ENCODE measurements around the gene KBTBD4.
"Not testable (repeated sequence)": the region's sequence is repeated elsewhere in the genome, so short reads cannot be mapped to it uniquely, and the experiment has no call there.

Gene KBTBD4

DNA sequence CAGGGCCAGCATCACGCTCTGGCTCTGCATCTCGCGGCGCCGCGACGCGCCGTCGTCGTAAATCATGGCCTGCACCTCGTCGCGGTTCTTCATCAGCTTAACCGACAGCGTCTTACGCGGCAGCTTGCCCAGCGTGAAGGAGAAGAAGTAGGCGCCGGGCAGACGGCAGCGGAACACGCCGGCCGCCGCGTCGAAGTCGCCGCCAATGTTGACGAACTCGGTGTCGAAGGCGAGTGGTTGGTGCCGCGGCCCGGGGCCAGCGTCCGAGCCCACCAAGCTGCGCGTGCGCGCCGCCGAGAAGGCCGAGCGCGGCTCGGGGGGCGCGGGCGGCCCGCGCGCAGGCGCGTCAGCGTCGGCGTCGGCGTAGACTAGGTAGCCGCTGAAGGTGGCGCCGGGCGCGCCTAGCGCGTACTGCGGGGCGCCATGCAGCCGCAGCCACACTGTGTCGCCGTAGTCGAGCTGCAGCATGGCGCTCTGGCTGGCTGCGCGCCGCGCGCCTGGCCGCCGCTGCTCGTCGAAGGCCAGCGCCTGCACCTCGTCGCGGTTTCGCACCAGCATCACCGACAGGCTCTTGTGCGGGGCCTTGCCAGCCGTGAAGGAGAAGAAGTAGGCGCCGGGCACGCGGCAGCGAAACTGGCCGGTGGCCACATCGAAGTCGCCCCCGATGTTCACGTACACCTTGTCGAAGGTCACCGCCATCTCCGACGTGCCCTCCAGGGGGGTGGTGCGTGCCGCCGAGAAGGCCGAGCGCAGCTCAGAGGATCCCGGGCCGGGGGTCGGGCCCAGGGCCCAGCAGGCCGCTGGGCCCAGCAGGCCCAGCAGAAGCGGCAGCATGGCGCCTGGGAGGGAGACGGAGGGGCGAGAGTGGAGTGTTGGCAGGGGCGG lies 11.4 kb upstream of the KBTBD4 start:
- peak; percentile 36 for DNase-seq

DNA sequence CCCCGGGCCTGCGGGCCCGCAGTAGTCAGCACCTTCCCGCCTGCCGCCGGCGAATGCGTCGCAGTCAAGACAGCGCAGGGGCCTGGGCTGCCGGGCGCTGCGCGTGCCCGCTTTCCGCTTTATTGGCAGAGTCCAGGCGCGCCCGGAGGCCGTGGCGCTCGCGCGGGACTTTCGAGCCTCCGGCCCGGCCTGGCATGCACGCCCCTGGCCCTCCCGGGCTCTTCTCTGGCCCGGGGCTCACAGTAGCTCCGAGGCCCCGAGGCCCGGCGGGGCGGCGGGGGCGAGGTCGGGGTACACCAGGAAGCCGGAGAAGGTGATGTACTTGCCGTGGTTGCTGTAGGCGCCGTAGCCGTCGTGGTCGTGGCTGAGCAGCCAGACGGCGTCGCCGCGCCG lies 10.8 kb upstream of the KBTBD4 start:
- DNase-seq: peak; percentile 16

DNA sequence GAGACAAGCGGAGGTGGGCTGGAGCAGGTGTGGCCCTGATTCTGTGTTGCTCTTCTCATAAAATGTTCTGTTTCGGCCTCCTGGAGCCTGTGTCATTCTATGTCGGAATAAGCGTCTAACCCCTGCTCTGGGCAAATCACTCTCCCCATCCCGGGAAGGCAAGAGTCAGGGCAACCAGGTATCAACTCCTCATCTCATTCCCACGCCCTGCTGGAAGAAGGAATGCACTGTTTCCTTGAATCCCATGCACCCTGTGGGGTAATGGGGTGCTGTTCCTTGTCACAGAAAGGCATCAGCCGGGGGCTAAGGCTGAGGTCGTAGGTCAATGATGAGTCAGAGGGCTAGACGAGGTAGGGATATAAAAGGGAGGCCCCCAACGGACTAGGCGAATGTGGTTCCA lies 10.3 kb upstream of the KBTBD4 start:
- no peak for DNase-seq

GRCh38 chr11:47587723-47588326 lies 9.1 kb upstream of the KBTBD4 start:
- no peak for DNase-seq

- DNase-seq: no peak
These were observed 8.4 kb upstream of the KBTBD4 start for GRCh38 chr11:47587039-47587716.

DNA sequence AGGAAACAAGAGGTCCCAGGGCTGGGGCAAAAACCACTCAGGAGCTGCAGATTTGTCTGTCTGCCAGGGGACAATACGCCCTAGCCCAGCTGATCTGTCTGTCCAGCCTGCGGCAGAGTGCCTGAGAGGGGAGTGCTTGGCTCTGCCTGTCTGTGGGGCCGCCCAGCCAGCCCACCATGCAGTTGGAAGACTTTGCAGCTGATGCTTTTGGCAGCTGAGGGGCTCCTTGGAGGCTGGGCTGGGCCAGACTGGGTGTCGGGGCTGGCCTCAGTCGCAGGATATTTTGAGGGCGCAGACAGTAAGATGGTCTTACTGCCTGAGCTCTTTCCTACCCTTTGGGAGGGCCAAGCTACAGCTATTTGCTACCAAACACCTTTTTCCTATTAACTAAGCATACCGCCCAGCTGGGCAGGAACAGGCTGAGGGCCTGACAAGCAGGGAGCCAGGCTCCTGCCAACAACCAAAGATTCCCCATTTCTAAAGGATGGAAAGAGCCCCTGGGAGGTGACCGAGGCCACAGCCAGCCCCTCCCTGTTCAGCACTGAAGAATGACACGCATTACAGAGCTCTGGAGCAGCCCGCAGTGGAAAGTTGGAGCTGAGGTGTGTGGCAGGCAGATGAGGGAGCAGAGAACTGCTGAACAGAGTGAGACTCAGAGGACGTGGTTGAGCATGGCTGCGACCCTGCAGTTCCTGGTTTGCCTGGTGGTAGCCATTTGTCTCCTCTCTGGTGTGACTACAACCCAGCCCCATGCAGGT lies 7.5 kb upstream of the KBTBD4 start, which contains the start of gene FAM180B:
FAM180B (plus strand) TSS at position 581 of the 758 bp plus-strand sequence; CDS start at position 672, 91 bp downstream.
- no peak for DNase-seq

- DNase-seq: no peak
These were observed 5.1 kb upstream of the KBTBD4 start for GRCh38 chr11:47583844-47584243.

- DNase-seq: peak; percentile 8
These were observed 1.2 kb downstream of the KBTBD4 start for GRCh38 chr11:47577460-47578041.

- DNase-seq: no peak
These were observed 5.4 kb downstream of the KBTBD4 start for GRCh38 chr11:47573321-47573720.

GRCh38 chr11:47572715-47573255 lies 6.0 kb downstream of the KBTBD4 start:
- DNase-seq: no peak

GRCh38 chr11:47571895-47572294 lies 6.9 kb downstream of the KBTBD4 start:
- DNase-seq: no peak

DNA sequence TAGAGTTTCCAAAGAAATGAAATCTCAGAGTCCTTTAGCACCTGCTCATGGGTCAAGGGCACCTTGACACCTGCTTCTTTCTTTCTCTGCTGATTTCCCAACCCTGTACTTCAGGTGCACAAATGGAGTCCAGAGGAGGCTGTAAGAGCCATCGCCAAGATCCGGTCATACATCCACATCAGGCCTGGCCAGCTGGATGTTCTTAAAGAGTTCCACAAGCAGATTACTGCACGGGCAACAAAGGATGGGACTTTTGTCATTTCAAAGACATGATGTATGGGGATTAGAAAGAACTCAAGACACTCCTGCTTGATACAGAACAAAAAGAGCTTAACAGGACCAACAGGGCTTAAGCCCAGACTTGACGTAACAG lies 7.4 kb downstream of the KBTBD4 start:
- no peak for DNase-seq

- no peak for DNase-seq
These were observed 8.0 kb downstream of the KBTBD4 start for GRCh38 chr11:47570651-47571356.

DNA sequence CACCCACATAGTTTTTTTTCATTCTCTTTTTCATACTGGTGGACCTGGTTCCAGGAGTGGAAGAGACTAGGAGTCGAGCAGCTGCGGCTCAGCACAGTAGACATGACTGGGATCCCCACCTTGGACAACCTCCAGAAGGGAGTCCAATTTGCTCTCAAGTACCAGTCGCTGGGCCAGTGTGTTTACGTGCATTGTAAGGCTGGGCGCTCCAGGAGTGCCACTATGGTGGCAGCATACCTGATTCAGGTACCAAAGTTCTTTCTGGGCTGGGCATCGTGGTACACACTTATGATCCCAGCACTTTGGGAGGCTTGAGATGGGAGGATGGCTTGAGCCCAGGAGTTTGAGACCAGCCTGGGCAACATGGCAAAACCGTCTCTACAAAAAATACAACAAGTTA lies 9.1 kb downstream of the KBTBD4 start:
- no peak for DNase-seq

DNA sequence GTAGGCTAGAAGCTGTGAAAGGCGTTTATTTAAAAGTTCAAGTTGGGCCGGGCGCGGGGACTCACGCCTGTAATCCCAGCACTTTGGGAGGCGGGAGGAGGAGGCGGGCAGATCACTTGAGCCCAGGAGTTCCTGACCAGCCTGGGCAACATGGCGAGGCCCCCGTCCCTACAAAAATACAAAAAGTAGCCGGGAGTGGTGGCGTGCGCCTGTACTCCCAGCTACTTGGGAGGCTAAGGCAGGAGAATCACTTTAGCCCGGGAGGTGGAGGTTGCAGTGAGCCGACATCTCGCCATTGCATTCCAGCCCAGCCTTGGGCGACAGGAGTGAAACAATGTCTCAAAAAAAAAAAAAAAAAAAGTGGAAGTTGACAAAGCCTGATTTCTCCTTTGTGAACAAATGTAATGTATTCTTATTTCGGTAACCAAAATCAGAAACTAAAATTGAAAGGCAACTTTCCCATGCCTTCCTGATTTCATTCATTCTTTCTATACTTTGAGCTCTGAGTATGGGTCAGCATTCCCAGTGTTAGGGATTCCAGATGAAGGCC lies 12.5 kb downstream of the KBTBD4 start:
- DNase-seq: no peak

DNA sequence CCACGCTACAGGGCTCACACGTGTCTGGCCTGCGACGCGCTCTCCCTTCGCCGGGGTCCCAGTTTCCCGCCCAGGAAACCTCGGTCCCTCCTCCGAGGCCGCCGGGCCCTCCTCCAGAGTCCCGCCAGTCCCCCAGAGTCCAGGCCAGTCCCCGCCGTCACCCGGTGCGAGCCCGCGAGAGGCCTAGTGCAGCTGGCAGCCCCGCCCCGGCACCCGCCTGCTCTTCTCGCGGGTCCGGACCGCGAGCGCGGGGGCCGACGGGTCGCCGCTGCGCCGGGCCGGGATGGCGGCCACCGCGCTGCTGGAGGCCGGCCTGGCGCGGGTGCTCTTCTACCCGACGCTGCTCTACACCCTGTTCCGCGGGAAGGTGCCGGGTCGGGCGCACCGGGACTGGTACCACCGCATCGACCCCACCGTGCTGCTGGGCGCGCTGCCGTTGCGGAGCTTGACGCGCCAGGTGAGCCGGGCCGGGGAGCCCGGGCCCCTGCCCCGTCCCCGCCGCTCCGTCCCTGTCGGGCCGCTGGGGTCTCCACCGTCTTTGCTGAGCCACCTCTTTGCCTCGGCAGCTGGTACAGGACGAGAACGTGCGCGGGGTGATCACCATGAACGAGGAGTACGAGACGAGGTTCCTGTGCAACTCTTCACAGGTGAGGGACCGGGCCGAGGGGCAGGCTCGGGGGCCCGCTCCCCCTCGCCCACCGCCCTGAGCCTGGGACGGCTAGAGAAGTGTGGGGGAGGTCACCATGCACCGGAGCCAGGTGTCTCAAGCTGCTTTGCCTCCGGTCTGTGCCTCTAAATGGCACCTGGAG lies 13.2 kb downstream of the KBTBD4 start, which contains the start of gene PTPMT1:
PTPMT1 (plus strand) TSS at position 260 of the 809 bp plus-strand sequence; CDS start at position 284, 24 bp downstream.
- peak; percentile 79 for DNase-seq

GRCh38 chr11:47564933-47565339 lies 13.8 kb downstream of the KBTBD4 start:
- no peak for DNase-seq

GRCh38 chr11:47564366-47564765 lies 14.4 kb downstream of the KBTBD4 start:
- DNase-seq: not testable (repeated sequence)

- DNase-seq: not testable (repeated sequence)
These were observed 16.4 kb downstream of the KBTBD4 start for GRCh38 chr11:47562393-47562792.

DNA sequence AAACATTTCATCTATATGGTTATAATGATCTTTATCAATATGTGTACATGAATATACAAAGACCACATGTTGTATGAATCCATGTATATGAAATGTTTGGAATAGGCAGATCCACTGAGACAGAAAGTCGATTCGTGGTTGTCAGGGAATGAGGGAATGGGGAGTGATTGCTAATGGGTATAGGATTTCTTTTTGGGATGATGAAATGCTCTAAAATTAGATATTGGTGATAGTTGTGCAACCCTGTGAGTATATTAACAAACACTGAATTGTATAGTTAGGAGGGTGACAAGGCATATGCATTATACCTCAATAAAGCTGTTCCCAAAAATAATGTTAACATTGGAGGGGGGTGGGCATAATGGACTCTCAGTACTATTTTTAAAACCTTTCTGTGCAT lies 18.3 kb downstream of the KBTBD4 start:
- DNase-seq: peak; percentile 37
